Epidermal melanocyte (primary cell): ENCODE measurements around the gene NQO1.
"Not testable (repeated sequence)": the region's sequence is repeated elsewhere in the genome, so short reads cannot be mapped to it uniquely, and the experiment has no call there.

Experiments
- DNase-seq: peaks from one replicate; pipeline ENCODE4 v3.0.0; 2011; ENCODE audit warnings: low spot score; ENCODE audit not compliant: insufficient read length

The NQO1 gene

GRCh38 chr16:69744363-69745231 lies 18.2 kb upstream of the NQO1 start:
- no peak for DNase-seq

DNA sequence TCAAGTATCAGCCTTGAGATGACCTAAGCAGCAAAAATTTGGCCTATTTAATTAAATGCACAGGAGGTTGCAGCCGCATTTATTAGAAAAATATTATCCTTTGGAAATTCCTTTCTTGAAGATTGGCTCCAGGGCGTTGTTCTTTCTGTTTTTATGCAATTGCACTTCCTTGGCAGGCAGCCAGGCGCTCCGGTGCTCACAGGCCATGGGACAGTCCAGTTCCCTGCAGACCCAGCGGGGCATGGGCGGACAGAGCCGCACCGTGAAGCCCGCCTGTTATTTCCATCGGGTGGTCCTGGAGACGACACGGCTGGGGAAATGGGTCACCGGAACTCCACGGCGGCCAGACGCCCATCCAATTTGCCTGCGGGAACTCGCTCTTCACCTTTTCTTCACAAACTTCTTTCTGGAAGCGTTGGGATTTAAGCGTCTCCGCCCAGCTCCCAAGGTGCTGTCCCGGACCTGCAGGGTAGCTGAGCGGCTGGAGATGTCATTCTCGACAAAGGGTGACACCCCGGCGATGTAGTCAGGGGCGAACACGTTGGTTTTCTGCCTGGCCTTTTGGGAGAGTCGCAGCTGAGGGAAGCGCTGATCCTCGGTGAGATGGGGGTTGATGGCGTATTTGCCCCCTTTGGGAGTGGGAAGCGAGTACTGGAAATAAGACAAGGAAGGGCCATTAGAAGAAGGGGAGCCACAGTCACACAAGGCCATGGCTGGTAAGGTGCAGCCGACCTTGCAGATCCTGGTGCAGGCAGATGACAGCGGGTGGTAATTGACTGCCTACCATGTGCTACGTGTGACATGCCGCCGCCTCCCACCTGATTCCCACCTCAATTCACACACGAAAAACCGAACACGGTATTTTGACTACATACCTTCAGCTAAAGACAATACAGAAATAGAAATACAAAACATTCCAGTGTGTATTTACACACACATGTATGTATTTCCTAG lies 15.9 kb upstream of the NQO1 start:
- DNase-seq: no peak

GRCh38 chr16:69741519-69741918 lies 15.2 kb upstream of the NQO1 start:
- no peak for DNase-seq

DNA sequence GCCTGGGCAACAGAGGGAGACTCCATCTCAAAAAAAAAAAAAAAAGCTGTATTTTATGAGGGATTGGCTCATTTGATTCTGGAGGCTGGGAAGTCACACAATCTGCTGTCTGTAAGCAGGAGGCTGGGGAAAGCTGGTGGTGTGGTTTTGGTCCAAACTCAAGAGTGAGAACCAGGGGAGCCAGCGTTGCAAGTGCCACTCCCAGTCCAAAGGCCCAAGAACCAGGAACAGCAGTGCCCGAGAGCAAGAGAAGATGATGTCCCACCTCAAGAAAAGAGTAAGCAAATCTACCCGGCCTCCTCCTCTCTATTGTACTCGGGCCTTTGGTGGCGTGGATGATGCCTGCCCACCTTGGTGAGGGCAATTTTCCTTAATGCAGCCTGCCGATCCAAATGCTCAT lies 5.7 kb upstream of the NQO1 start:
- no peak for DNase-seq

DNA sequence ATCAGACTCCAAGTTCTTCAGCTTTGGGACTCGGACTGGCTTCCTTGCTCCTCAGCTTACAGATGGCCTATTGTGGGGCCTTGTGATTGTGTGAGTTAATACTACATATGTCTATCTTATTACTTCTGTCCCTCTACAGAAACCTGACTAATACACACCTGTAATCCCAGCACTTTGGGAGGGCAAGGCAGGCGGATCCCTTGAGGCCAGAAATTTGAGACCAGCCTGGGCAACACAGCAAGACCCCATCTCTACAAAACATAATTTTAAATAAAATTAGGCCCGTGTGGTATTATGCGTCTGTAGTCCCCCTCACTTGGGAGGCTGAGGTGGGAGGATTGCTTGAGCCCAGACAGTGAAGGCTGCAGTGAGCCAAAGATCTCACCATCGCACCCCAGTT lies 4.9 kb upstream of the NQO1 start:
- not testable (repeated sequence) for DNase-seq

DNA sequence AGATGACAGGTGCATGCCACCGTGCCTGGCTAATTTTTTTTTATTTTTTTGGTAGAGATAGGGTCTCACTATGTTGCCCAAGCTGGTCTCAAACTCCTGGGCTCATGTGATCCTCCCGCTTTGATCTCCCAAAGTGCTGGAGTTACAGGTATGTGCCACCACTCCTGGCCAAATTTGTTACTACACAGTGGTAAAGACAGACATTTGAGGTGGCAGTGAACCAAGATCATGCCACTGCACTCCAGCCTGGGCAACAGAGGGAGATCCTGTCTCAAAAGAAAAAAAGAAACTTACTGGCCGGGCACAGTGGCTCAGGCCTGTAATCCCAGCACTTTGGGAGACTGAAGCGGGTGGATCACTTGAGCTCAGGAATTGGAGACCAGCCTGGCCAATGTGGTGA lies 2.7 kb upstream of the NQO1 start:
- DNase-seq: not testable (repeated sequence)

- no peak for DNase-seq
These were observed 1.5 kb upstream of the NQO1 start for GRCh38 chr16:69727916-69728270.

GRCh38 chr16:69725480-69726312 lies 664 bp downstream of the NQO1 start:
- DNase-seq: no peak

- DNase-seq: no peak
These were observed 1.3 kb downstream of the NQO1 start for GRCh38 chr16:69724981-69725479.

- DNase-seq: no peak
These were observed 1.9 kb downstream of the NQO1 start for GRCh38 chr16:69724414-69724873.

GRCh38 chr16:69721441-69721957 lies 4.9 kb downstream of the NQO1 start:
- DNase-seq: no peak

- DNase-seq: no peak
These were observed 5.4 kb downstream of the NQO1 start for GRCh38 chr16:69720822-69721430.

GRCh38 chr16:69718111-69718764 lies 8.1 kb downstream of the NQO1 start:
- no peak for DNase-seq

- DNase-seq: no peak
These were observed 9.3 kb downstream of the NQO1 start for GRCh38 chr16:69717066-69717465.

GRCh38 chr16:69712914-69713581 lies 13.3 kb downstream of the NQO1 start:
- DNase-seq: no peak

- DNase-seq: no peak
These were observed 14.1 kb downstream of the NQO1 start for GRCh38 chr16:69712277-69712676.

DNA sequence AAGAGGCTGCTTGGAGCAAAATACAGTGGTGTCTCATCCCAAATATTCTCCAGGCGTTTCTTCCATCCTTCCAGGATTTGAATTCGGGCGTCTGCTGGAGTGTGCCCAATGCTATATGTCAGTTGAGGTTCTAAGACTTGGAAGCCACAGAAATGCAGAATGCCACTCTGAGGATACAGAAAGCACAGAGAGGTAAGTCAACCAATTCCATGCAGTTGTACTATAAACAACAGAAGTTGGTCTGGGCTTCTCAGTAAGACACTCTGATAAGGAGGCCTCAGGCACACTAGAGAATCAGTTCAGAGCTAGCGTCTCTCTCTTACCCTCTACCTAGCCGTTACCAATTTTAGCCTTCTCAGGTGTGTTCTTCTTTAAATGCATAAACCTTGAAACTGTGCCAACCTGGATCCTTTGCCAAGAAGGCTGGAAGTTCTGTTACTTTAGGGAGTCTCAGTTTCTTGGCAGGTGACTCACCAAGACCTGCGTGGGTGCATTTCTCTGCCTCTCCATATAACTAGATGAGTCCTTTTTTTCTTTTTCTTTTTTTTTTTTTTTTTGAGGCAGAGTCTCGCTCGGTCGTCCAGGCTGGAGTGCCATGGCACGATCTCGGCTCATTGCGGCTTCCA lies 15.1 kb downstream of the NQO1 start:
- DNase-seq: no peak

GRCh38 chr16:69709456-69710084 lies 16.8 kb downstream of the NQO1 start:
- peak; percentile 45 for DNase-seq
